HG03097 (cell line): ENCODE measurements around the gene CAV3.

Experiments
- ATAC-seq: cut with Tn5 transposase; IDR thresholded peaks from one replicate; pipeline ENCODE4 v1.9.1; 2021; ENCODE audit not compliant: unreplicated experiment, low FRiP score

Gene CAV3

GRCh38 chr3:8759038-8759707, 25.6 kb downstream of the CAV3 start:
- no peak for ATAC-seq

DNA sequence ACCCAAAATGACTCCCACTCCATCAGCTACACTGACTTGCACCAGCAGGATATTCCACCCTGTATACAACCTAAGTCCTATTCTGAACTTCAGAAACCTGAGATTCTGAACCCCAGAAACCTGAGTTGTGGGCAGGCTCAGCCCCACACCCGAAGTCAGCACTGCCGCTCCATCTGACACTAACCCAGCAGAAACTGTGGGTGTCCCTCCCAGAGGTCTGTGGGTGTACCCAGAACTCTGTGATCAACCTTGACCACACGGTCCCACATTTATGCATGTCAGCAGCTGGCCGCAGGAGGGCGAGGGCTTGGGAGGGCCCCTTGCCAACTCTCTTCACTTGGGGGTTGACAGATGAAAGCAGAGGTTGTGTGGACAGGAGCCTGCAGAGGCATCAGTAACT, 26.5 kb downstream of the CAV3 start:
- ATAC-seq, result no peak

GRCh38 chr3:8760506-8760905, 26.9 kb downstream of the CAV3 start:
- ATAC-seq, result no peak

DNA sequence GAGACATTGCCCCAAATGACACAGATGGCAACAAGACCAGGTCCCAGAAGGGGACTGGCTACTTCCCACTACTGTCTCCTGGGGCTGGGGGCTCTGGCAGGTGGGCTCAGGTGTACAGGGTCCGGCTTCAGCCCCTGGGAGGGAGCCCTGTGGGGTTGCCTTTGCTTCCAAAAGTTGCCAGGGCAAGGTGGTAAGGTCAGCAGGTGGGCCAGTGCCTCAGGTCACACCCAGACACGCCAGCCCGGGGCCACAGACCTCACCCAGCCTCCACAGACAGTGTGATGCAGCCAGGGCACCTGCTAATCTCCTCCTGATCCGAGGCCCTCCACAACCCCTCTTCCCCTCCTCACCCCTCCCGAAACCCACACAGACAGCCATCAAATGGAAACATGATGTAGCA, 28.3 kb downstream of the CAV3 start:
- ATAC-seq, result no peak

GRCh38 chr3:8762607-8763377, 29.2 kb downstream of the CAV3 start:
- ATAC-seq, result no peak

GRCh38 chr3:8764528-8764927, 30.9 kb downstream of the CAV3 start:
- no peak for ATAC-seq

DNA sequence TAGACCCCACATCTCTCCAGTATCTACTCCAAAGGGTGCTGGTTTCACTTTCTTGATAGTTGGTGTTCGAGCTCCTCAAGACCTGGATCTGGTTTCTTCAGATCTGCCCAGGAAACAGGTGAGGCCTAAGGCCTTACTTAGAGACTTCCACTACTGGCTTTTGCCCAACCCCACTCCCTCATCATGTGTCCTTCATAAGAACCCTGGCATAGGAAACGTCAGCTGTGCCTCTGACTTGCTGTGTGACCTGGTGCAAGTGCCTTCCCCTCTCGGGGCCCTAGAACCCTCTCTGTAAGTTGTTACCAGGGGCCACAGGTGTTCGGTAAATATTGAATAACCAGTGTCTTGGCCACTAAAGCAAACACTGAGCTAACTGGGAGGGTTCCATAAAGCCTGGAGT, 31.9 kb downstream of the CAV3 start:
- no peak for ATAC-seq

DNA sequence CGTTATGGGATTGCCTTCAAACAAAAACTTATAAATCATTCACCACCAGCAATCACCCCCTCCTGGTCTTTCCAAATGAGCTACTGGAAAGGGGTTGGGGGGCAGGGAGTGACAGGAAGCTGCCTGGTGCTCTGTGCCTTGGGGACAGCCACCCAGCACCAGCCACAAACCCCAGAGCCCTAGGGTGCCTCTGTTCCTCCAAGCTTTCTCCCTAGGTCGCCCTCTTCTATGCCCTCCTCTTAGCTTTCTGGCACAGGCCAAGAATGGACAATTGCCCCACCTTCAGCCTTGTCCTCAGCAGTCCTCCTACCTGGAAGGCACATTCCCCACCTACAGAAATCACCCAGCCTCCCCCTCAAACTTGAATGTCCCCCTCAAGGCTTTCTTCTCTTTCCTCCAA, 32.5 kb downstream of the CAV3 start:
- ATAC-seq, result no peak

GRCh38 chr3:8767256-8767666, 33.7 kb downstream of the CAV3 start:
- ATAC-seq, result no peak

GRCh38 chr3:8767667-8768363, 34.2 kb downstream of the CAV3 start:
- ATAC-seq, result peak; percentile 42

GRCh38 chr3:8768364-8769087, 34.9 kb downstream of the CAV3 start:
- ATAC-seq, result peak; percentile 36

DNA sequence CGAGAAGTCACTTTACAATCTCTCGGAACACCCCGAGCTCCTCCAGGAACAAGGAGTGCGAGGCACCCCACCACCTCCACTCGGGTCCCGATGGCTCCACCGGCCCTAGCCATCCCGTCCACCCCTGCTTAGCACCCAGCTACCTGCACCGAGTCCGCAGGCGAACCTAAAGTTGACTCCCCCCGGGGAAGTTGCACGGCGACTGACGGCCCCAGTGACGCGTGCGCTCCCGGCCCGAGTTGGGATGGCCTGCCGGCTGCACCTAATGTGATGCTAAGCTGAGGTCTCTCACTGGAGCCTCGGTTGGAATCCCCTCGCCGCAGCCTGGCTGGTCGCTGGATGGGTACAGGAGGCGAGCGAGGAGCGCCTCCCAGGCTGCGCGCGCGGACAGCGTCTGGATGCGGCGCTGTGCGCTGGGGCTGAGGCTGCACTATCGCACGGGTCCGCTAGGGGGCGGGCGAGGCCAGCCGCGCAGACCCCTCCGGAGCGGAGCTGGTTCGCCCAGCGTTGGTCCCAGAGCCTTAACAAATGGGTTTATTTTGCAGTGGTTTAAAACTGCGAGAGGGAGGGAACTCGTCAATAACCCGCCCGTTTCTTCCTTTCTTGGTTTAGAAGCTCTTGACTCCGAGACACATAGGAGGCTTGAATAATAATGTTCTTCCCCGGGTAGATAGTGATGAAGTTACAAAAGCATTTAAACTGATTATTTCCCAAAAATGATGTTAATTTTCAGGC, 35.7 kb downstream of the CAV3 start, which contains the start of gene OXTR:
TSS of gene OXTR (minus strand) at position 526 of the 735 bp plus-strand sequence. CDS start 1,426 bp downstream, outside the sequence.
- peak; percentile 68 for ATAC-seq

GRCh38 chr3:8773941-8774542, 40.4 kb downstream of the CAV3 start:
- no peak for ATAC-seq

GRCh38 chr3:8775181-8775580, 41.6 kb downstream of the CAV3 start:
- no peak for ATAC-seq

- no peak for ATAC-seq
Measured at GRCh38 chr3:8775602-8776001, 42.0 kb downstream of the CAV3 start.

DNA sequence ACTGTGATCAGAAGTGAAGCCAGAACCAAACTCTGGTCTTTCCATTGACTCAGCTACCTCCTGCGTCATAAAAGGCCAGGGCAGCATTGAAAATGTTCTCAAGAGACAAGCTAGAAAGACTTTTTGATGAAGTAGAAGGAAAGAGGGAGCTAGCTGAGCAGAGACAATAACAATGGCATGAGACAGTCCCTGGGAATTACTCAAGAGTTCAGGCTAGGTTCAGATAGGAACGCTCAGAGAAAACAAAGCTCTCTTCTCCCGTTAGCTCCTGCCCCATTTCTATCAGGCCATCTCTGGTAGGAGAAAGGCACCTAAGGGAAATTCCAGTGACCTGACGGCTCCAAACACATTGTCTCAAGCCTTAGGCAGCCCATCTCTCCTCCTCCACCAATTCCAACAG, 42.8 kb downstream of the CAV3 start:
- no peak for ATAC-seq

DNA sequence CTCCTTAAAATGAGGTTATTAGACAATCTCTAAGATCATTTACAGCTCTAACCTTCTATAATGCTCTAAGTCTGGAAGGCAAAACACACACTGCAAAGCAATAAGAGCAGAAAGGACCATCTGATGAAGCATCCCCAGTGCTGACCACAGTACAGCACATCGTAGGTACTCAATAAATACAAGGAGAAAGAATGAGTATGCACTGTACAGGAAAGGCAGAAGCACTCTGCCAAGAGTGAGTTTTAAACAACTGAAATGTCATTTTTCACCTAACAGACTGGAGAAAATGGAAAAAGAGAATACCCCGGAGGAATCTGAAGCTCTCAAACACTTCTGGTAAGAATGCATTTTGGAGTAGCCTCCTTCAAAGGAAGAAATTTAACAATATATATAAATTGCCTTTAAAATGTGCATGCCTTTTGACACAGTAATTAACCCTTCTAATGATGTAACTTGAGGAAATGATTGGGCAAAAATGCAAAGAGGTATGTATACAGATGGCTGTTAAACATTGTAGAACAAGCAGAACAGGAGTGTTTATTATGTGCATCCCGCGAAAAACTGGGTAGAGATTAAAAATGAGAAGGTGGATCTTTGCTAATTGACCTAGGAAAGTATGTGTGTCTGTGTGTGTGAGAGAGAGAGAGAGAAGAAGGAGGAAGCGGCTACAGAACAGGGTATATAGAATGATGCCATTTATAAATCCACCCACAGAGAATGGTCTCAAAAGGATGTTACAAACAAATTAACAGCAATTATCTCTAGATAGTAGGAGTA, 43.8 kb downstream of the CAV3 start:
- no peak for ATAC-seq

DNA sequence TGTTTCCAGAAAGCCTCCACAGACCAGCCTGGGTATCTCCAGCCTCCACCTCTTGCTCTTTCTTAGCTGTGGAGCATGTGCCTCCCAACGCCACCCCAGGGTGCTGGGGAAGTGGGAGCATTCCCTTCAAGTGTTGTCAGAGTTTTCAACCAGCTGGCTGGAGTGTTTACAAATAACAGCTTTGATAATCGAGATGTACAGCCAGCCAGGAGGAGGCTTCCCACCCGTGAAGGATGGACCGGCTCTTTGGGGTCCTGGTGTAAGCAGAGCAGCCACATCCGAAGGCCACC, 44.3 kb downstream of the CAV3 start:
- ATAC-seq, result no peak

DNA sequence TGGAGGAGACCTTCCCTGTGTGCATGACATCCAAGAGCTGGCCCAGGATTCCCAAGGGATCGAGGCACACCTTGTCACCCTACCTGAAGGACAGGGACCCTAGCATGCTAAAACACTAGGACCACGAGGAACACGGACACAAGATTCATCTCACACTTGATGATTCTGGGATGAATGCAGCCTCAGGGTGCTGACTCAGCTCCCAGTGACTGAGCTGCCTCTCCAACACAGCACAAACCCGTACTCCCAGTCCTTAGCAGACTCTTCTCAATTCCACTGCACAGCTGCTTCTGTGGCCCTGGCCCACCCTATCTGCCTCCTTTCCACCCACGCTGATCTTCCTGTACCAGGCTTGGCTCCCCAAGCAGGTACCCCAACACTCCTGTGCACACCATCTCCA, 44.9 kb downstream of the CAV3 start:
- ATAC-seq, result no peak
